Right renal pelvis (tissue), 4 donors: ENCODE results near the gene PPFIA2. TPM values are rescaled to one million over a fixed set of nuclear protein-coding genes. Genes with fewer than 3 reads are reported as not detected.

ENCODE experiments used
- DNase-seq, 4 donors: peaks; one replicate each; pipeline ENCODE4 v3.0.0-alpha.2; 2013; ENCODE audit warnings: low read depth in 4 of 4, low spot score in 3 of 4, missing footprints in 1 of 4
- polyA plus RNA-seq, 4 donors: library from polyadenylated mRNA; unstranded; fragments of 120-200 nt; gene quantifications; one replicate each; pipeline ENCODE4 v1.2.1, GENCODE V29; 2013; ENCODE audit not compliant: insufficient read length in 4 of 4

PPFIA2 gene
- polyA plus RNA-seq, 4 donors = 3.5 to 5.9 (median 4.6) TPM

DNA sequence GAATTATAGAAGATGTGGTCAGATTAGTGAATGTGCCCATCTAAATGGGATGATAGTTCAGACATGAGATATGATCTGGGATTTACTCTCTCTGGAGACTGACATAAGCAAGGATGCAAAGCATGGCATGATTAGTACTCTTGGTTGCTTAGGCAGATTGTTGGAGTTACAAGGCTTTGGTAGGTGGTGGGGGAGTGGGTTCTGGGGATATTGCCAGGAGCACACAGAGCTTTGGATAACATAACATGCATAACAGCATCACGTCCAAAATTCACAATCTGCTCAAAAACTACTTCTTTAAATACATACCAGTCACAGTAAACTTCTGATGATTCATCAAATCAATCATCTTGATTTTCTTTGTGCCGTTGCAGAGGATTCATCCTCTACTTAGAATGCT lies 393.9 kb downstream of the PPFIA2 start:
- no peak for DNase-seq

DNA sequence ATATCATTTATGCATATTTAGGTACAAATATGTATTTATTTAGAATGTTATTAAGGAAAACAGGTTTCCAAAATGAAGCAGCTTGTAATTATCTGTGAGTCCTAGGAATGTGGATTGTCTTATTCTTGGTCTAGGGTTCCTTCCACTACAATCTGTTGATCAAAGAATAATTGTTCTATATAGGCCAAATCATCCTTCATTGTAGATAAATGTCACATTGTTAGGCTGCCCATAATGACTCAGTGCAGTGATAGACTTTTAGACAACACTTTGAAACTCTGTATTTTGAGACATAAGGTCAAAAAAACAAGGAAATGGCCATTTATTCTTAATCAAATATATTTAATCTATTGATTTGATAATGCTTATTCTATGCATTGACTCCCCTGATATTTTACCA lies 398.2 kb downstream of the PPFIA2 start:
- DNase-seq = no peak

DNA sequence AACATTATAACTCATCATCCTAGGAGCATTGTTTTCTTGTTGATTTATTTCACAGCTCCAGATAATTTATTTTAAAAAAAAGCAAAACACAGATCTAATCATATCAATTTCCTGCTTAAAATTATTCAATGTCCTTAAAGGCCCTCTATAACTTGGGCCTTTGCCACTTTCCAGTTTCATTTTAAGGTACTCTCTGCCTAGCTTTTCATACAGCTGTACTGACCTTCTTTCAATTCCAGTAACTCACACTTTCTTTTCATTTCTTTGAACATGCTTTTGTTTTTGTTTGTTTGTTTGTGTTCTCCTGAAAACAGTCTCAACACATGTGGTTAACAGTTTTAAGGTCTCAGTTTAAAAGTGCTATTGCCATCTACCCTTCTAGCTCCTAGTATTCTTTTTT lies 399.4 kb downstream of the PPFIA2 start:
- DNase-seq = no peak

DNA sequence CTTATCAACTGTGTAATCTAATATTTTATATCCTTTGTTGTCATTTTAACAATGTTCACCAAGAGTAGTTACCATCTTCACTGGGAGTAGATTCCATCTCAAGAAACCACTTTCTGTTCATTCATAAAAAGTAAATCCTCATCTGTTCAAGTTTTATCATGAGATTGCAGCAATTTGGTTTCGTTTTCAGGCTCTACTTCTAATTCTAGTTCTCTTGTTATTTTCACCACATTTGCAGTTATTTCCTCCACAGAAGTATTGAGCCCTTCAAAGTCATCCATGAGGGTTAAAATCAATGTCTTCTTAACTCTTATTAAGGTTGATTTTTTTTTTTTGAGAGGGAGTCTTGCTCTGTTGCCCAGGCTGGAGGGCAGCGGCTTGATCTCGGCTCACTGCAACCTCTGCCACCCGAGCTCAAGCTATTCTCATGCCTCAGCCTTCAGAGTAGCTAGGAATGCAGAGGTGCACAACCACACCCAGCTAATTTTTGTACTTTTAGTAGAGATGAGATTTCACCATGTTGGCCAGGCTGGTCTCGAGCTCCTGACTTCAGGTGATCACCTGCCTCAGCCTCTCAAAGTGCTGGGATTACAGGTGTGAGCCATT lies 404.7 kb downstream of the PPFIA2 start:
- no peak for DNase-seq

DNA sequence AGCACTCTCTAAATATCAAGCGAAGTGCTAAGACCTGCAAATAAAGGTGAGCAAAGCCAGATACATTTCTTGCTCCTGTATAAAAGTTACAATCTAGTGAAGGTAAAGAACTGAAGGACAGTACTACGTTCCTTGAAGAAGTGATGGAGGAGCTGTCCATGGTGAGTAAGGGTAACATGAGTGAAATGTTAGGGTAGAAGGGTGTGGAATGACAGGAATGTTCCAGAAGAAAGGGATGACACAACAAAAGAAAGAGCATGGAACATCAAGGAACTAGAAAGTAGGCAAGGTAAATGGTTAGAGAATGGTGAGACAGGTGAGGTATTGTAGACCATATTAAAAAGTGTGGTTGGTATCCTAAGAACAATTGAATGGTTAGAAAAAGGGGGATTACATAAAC lies 408.8 kb downstream of the PPFIA2 start:
- no peak for DNase-seq

- no peak for DNase-seq
Measured at GRCh38 chr12:81347404-81347803, 411.7 kb downstream of the PPFIA2 start.

DNA sequence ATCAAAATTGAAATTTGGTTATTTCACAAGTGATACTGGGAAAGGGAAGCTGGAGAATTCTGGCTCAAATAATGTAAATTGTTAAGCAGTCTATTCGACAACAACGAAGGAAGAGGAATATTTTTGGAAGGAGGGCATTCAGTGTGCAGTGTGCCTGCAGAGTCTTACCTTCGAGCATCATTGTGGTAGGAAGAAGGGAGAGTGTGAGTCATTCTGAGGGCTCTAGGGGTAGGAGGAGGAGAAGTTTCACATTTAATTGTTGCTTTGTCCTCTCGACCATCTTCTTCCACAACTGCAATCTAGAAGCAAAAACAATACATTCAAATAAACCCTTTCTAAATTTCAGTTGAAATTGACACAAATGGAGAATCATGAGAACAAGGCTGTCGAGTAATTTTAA lies 418.2 kb downstream of the PPFIA2 start:
- DNase-seq = no peak

- DNase-seq = no peak
Measured at GRCh38 chr12:81339071-81339470, 420.1 kb downstream of the PPFIA2 start.

- DNase-seq = no peak
Measured at GRCh38 chr12:81337886-81338285, 421.3 kb downstream of the PPFIA2 start.

DNA sequence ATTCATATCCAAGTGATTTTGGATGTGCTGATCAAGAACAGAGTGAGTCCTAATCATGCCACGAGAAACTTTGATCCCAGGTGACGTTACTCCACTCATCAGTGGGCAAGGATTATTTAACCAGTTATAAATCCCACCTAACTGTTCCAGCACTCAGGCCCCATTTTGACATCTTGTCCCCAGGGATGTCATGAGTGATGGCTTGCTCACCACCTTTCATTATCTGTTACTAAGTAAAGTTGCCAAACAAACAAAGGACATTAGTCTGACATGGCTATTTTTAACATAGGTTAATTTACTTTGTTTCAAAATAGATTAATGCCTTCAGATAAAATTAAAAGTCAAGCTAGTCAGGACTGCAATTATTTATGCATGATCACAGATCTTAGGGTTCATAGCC lies 425.3 kb downstream of the PPFIA2 start:
- no peak for DNase-seq

- no peak for DNase-seq
Measured at GRCh38 chr12:81332054-81332453, 427.1 kb downstream of the PPFIA2 start.

DNA sequence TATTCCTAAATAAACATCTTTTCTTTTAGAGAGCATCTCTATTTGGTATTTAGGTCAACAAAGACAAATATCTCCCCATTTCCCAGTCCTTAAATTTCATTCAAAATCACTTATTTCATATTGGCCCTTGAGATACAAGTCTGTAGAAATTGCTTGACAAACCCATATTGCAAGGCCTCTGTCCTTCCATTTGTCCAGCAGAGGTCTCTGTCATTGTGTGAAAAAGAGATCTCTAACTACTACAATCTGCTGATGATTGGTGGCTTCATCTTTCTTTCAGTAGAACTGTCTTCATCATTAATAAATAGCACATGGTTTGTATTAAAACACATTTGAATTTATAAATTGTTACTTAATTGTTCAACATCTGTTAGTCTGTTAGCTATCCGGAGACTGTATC lies 428.7 kb downstream of the PPFIA2 start:
- no peak for DNase-seq

DNA sequence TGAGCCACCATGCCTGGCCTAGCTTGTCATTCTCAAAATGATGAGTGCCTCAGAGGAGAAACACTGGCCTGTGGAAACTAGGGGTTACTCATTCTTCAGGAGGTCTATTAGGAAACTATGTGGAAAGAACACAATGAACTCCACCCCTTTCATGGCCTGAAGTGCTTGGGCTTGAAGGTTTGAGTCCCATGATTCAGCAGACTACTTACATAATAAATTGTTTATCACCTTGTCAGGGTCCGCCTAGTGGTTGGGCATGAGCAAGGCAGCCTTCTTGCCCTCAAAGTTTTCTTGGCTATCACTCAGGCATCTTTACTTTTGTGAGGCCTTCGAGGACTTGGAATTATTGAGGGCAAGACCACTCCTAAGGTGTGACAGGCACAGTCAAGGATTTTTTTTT lies 430.1 kb downstream of the PPFIA2 start:
- no peak for DNase-seq

DNA sequence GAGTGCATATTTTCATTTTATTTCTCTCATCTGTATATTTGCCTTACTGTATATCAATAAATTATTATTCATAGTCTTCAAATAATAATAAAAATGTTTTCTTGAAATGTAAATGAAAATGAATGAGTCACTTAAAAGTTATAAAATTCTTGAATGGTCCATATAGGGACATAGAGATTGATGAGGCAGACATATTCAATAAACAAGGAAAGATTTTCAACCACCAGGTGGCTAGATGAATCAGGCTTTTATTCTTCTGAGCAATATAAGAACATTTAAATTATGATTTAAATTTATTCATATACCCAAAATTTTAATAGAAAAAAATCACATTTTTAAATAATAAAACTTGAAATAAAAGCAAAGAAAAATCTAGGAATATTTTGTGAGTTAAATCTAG lies 431.7 kb downstream of the PPFIA2 start:
- DNase-seq = no peak

DNA sequence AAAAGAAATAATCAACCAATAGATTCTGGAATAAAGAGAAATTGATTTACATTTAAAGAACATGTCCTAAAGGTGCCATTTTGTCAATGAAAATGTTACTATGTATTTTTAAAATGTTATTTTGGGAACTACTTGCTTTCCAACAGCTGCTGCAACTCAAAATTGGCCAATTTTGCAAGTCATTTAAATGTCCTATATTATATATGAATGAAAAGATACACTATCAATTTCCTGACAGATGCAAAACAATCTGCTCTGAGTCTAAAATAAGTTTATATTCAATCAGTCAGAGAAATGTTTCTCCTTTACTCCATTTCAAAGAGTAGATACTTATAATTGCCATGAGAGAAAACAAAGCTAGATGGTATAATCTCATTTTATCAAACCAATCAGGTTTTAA lies 434.1 kb downstream of the PPFIA2 start:
- DNase-seq = no peak

DNA sequence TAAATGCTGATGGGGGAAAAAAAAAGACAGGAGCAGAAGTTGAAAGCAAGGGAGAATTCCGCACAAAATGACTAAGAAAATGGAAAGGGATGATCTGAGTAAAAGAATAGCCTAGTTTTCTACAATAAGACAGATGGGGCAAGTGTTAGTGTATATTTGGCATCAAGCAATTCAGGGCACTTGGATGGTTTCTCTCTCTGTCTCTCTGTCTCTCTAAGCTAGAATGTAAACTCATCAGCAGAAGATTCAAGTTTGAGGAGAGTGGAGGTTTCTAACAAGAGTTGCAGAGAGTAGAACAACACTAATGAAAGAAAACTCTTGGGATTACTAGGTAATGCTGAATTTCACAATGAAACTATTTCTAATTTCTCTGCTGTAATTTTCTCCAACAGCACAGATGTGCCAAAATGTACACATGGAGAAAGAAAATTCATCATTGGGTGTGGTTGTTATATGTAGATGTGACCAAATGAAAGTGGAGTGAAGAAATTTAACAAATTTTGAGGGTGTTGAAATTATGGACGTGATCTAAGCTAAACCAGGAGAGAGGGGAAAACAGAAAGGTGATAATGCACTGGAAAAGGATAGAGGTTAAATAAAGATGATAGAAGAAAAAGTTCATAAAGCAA lies 444.1 kb downstream of the PPFIA2 start:
- no peak for DNase-seq

- no peak for DNase-seq
Measured at GRCh38 chr12:81303935-81304334, 455.2 kb downstream of the PPFIA2 start.

DNA sequence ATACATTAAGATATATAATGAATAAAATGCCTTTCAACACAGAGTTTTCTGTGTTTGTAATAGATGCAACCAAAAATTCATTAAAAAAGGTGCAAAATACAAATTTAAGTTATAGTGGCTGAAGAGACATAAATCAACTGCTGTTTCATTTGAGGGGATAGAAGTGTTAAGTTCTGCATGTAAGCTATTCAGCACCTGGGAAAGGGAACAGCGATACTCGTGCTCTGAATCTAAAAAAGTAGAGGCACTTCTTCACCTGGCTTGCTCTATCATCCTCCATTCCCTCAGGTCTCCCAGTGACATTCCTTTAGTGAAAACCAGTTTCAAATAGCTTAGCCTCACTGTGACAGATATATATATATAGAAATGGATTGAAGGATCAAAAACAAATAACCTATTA lies 458.7 kb downstream of the PPFIA2 start:
- DNase-seq = peak in 2 of 4 donors; percentile 5 to 6

DNA sequence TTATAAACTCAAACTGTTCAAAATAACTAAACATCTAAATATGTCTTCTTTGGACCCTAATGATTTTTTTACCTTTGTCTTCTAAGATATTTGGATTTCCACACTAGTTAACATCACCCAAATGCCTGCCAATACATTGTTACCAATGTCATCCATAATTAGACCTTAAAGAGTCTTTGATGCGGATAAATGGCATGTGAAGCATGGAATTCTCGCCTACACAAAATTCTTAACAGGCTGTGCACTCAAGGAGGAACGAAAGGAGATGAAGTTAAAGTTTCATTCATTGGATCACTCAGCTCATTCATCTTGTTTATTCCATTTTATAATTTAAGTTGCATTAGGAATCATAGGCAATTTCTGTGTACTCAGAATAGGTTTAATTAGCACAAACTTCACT lies 461.5 kb downstream of the PPFIA2 start:
- no peak for DNase-seq

- DNase-seq = no peak
Measured at GRCh38 chr12:81296556-81297305, 462.4 kb downstream of the PPFIA2 start.

GRCh38 chr12:81295251-81295650 lies 463.9 kb downstream of the PPFIA2 start:
- DNase-seq = no peak
